Measurements from ENCODE around the gene LMF2.

LMF2 gene

GRCh38 chr22:50481045-50481439, 26.5 kb downstream of the LMF2 start:
- DNase-seq, result no peak

GRCh38 chr22:50479721-50480120, 27.8 kb downstream of the LMF2 start:
- DNase-seq, result no peak

GRCh38 chr22:50477923-50478322, 29.6 kb downstream of the LMF2 start:
- DNase-seq, result no peak

GRCh38 chr22:50476868-50477267, 30.6 kb downstream of the LMF2 start:
- no peak for DNase-seq

GRCh38 chr22:50475652-50476002, 31.9 kb downstream of the LMF2 start:
- DNase-seq, result no peak

- DNase-seq, result peak; percentile 91
These were observed 32.5 kb downstream of the LMF2 start, which contains the start of gene SBF1 for GRCh38 chr22:50474710-50475651. Gene SBF1, minus strand, starts transcription at chr22:50475035. Its CDS starts 195 bp downstream, at chr22:50474840.

- DNase-seq, result peak; percentile 50
These were observed 33.4 kb downstream of the LMF2 start for GRCh38 chr22:50473855-50474671.

- DNase-seq, result peak; percentile 45
These were observed 34.4 kb downstream of the LMF2 start for GRCh38 chr22:50473088-50473487.

- DNase-seq, result no peak
These were observed 35.5 kb downstream of the LMF2 start for GRCh38 chr22:50471962-50472361.

- no peak for DNase-seq
These were observed 36.2 kb downstream of the LMF2 start for GRCh38 chr22:50471197-50471847.

- no peak for DNase-seq
These were observed 37.0 kb downstream of the LMF2 start for GRCh38 chr22:50470491-50470890.

GRCh38 chr22:50469377-50470305, 37.9 kb downstream of the LMF2 start:
- peak; percentile 88 for DNase-seq

- no peak for DNase-seq
These were observed 38.9 kb downstream of the LMF2 start for GRCh38 chr22:50468626-50469025.

- no peak for DNase-seq
These were observed 39.6 kb downstream of the LMF2 start for GRCh38 chr22:50467773-50468440.

- no peak for DNase-seq
These were observed 40.2 kb downstream of the LMF2 start for GRCh38 chr22:50467341-50467740.

- DNase-seq, result no peak
These were observed 42.2 kb downstream of the LMF2 start for GRCh38 chr22:50465066-50465930.

GRCh38 chr22:50464451-50464850, 43.1 kb downstream of the LMF2 start:
- no peak for DNase-seq

GRCh38 chr22:50463188-50463900, 44.2 kb downstream of the LMF2 start:
- no peak for DNase-seq

GRCh38 chr22:50461979-50462540, 45.4 kb downstream of the LMF2 start:
- no peak for DNase-seq
